ENCODE results near the gene MIDN.

GRCh38 chr19:1247748-1248138 lies 640 bp upstream of the MIDN start:
- TF ChIP-seq YY1 (IDR thresholded peaks at IDR 0.05; ENCODE audit: insufficient read depth, insufficient read length), result no peak
- TF ChIP-seq SUZ12 (IDR thresholded peaks at IDR 0.05; ENCODE audit: extremely low read depth, insufficient read depth, insufficient read length), result no peak
- TF ChIP-seq ZNF274 (IDR thresholded peaks at IDR 0.05; ENCODE audit: low read depth, low read length), result no peak
